Measurements from ENCODE around the gene METTL25B.

The METTL25B gene

GRCh38 chr1:156738407-156738806 is 10.1 kb downstream of the METTL25B start:
- H3K27me3 ChIP-seq, result no peaks in the 10 kb centered on the region
- peaks cover 42% of the 10 kb centered on the region for H3K36me3 ChIP-seq
- H3K4me1 ChIP-seq (ENCODE audit: control insufficient read depth in 1 of 2, insufficient read depth in 1 of 2, low read depth in 1 of 2, low read length in 1 of 2), result peaks cover 16 to 20% of the 10 kb centered on the region in 2 experiments
- H3K4me3 ChIP-seq (ENCODE audit: low read depth in 1 of 2, low read length in 1 of 2), result no peak overlapping the region
- H3K9me3 ChIP-seq, result no peaks in the 10 kb centered on the region
- no peak overlapping the region for H3K27ac ChIP-seq
- TF ChIP-seq CTCF (IDR thresholded peaks at IDR 0.05), result no peak

DNA sequence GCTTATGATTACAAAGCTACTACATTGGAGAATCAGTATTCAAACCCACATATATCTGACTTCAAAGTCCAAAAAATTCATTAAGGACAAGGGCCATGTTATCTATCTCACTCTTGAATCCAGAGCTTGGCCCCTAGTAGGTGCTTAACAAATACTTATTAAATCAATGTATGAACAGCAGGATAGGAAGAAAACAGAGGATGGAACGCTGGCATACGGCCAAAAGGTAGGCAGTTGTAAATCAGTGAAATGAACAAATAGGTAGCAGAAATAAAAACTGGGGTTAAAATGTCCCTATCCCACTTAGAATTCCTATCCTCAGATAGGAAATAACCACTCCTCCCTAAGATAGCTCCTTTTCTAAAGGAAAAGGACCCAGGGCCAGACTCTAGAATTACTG is 10.6 kb downstream of the METTL25B start:
- H3K36me3 ChIP-seq, result peaks cover 42% of the 10 kb centered on the region
- H3K27me3 ChIP-seq, result no peaks in the 10 kb centered on the region
- peaks cover 16 to 25% of the 10 kb centered on the region in 2 experiments for H3K4me1 ChIP-seq (ENCODE audit: control insufficient read depth in 1 of 2, insufficient read depth in 1 of 2, low read depth in 1 of 2, low read length in 1 of 2)
- no peak overlapping the region for H3K27ac ChIP-seq
- no peak for TF ChIP-seq CTCF (IDR thresholded peaks at IDR 0.05)
- no peak overlapping the region for H3K4me3 ChIP-seq (ENCODE audit: low read depth in 1 of 2, low read length in 1 of 2)
- no peaks in the 10 kb centered on the region for H3K9me3 ChIP-seq

- Histone ChIP-seq H3K36me3 (peaks cover 44% of the 10 kb centered on the region), H3K27ac (peak overlapping the region; percentile 90), H3K9me3 (no peaks in the 10 kb centered on the region), H3K4me3 (ENCODE audit: low read depth in 1 of 2, low read length in 1 of 2) (peak overlapping the region; percentile 77 to 82), H3K27me3 (no peaks in the 10 kb centered on the region), H3K4me1 (ENCODE audit: control insufficient read depth in 1 of 2, insufficient read depth in 1 of 2, low read depth in 1 of 2, low read length in 1 of 2) (peaks cover 27 to 33% of the 10 kb centered on the region in 2 experiments)
- no peak for TF ChIP-seq CTCF (IDR thresholded peaks at IDR 0.05)
Measured at GRCh38 chr1:156740237-156740740, 12.0 kb downstream of the METTL25B start.

DNA sequence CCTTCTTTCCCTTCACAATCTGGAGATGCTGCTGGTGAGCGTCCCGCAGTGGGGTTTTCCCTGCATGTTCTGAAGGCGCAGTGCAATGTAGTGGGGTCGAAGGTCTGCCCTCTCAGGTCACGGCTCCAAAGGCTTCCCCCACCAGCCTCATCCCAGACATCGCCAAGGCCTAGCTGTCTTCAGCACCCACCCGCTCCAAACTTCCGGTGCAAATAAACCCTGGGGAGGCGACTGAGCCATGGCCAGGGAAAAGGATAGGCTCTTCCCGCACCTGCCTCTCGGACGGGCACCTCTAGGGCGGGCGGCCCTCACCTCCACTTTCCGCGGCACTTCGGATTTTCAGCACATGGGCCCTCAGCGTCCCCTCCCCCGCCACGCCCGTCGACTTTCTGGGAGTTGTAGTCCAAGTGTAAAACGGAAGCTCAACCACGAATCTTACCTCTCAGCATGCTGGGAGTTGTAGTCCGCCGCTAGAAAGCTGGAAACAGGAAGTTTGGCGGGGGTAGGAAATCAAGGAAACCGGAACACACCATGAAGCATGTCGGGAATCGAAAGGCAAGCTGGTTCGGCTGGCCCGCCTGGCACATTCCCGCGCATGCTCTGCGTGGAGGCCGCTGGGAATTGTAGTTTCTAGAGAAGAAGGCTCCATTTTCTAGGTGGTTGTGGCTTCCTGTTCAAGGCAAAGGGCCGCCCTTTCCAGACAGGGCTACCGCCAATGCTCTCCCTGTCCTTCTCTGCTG is 12.6 kb downstream of the METTL25B start, which contains the start of gene MRPL24:
TSS of gene MRPL24 (minus strand) at position 348 of the 740 bp plus-strand sequence. CDS start 2,384 bp downstream, outside the sequence.
- Histone ChIP-seq H3K4me3 (ENCODE audit: low read depth in 1 of 2, low read length in 1 of 2) (peak within 1 kb of the TSS; percentile 77 to 82), H3K27ac (peak within 1 kb of the TSS; percentile 90), H3K36me3 (peaks cover 41% of the 10 kb centered on the region), H3K27me3 (no peaks in the 10 kb centered on the region), H3K4me1 (ENCODE audit: control insufficient read depth in 1 of 2, insufficient read depth in 1 of 2, low read depth in 1 of 2, low read length in 1 of 2) (peaks cover 33 to 39% of the 10 kb centered on the region in 2 experiments), H3K9me3 (no peaks in the 10 kb centered on the region)
- peak; percentile 28 for TF ChIP-seq CTCF (IDR thresholded peaks at IDR 0.05)

GRCh38 chr1:156741481-156741983 is 13.3 kb downstream of the METTL25B start:
- peaks cover 39 to 45% of the 10 kb centered on the region in 2 experiments for H3K4me1 ChIP-seq (ENCODE audit: control insufficient read depth in 1 of 2, insufficient read depth in 1 of 2, low read depth in 1 of 2, low read length in 1 of 2)
- TF ChIP-seq CTCF (IDR thresholded peaks at IDR 0.05), result no peak
- peak overlapping the region; percentile 90 for H3K27ac ChIP-seq
- H3K9me3 ChIP-seq, result no peaks in the 10 kb centered on the region
- H3K27me3 ChIP-seq, result no peaks in the 10 kb centered on the region
- peaks cover 34% of the 10 kb centered on the region for H3K36me3 ChIP-seq
- peak overlapping the region; percentile 77 to 82 for H3K4me3 ChIP-seq (ENCODE audit: low read depth in 1 of 2, low read length in 1 of 2)
